WTC11 (cell line): ENCODE results near the gene SNX9.

Source experiments
- ATF1 ChIP-seq: sonication (generic); formaldehyde crosslinking; IDR thresholded peaks from 2 replicates; pipeline ENCODE4 v1.8.1; 2023; ENCODE audit warnings: mild to moderate bottlenecking, moderate library complexity, missing genetic modification reagents
- ATF2 ChIP-seq: sonication (generic); formaldehyde crosslinking; IDR thresholded peaks from 2 replicates; pipeline ENCODE4 v1.8.1; 2022; ENCODE audit warnings: low read depth, missing genetic modification reagents, borderline replicate concordance
- IRF2 ChIP-seq: sonication (generic); formaldehyde crosslinking; IDR thresholded peaks from 2 replicates; pipeline ENCODE4 v1.8.0; 2022; ENCODE audit warnings: low read depth, missing genetic modification reagents, borderline replicate concordance
- MLX ChIP-seq: sonication (generic); formaldehyde crosslinking; IDR thresholded peaks from 2 replicates; pipeline ENCODE4 v1.8.1; 2023; ENCODE audit warnings: mild to moderate bottlenecking, missing genetic modification reagents, moderate library complexity
- NR1H2 ChIP-seq: sonication (generic); formaldehyde crosslinking; IDR thresholded peaks from 2 replicates; pipeline ENCODE4 v1.9.0; 2021; ENCODE audit warnings: mild to moderate bottlenecking, moderate library complexity, missing genetic modification reagents
- SOX15 ChIP-seq: fragments of 250-450 bp; sonication (Bioruptor Pico); IDR thresholded peaks from 2 replicates; pipeline ENCODE4 v1.9.0; 2021; ENCODE audit warnings: mild to moderate bottlenecking
- TEAD1 ChIP-seq: sonication (generic); formaldehyde crosslinking; IDR thresholded peaks from 2 replicates; pipeline ENCODE4 v1.8.0; 2022; ENCODE audit warnings: mild to moderate bottlenecking, missing genetic modification reagents
- USF2 ChIP-seq: sonication (generic); formaldehyde crosslinking; IDR thresholded peaks from 2 replicates; pipeline ENCODE4 v1.8.1; 2023; ENCODE audit warnings: mild to moderate bottlenecking, missing genetic modification reagents, moderate library complexity
- ZNF396 ChIP-seq: fragments of 250-450 bp; sonication (Bioruptor Pico); IDR thresholded peaks from 2 replicates; pipeline ENCODE4 v1.8.0; 2021; ENCODE audit warnings: mild to moderate bottlenecking, moderate library complexity, borderline replicate concordance
- TF ChIP-seq, protein P1 (sequence below): fragments of 200-600 bp; IDR thresholded peaks from 2 replicates; pipeline ENCODE4 v1.8.0; 2022; ENCODE audit warnings: antibody characterized with exemption

DNA sequence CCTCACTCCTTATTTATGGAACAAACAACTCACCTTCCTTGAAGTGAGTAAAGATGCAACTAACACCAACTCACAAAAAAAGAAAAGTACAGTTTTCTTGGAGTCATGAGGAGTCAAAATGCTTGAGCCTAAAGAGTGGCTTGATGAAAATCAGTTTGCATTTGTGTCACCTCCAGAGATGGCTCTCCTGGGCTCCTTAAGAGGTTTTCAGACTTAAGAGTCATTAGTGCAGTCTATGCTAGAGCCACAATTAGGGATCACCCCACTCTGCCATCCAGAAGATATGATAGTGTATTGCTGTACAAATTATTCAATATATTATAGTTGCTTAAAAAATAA is 11.9 kb upstream of the SNX9 start:
- no peak for TF ChIP-seq IRF2 (CRISPR knock-in tag)
- no peak for TF ChIP-seq NR1H2 (CRISPR knock-in tag)
- TF ChIP-seq SOX15 (CRISPR knock-in tag) = no peak
- TF ChIP-seq, protein P1, sequence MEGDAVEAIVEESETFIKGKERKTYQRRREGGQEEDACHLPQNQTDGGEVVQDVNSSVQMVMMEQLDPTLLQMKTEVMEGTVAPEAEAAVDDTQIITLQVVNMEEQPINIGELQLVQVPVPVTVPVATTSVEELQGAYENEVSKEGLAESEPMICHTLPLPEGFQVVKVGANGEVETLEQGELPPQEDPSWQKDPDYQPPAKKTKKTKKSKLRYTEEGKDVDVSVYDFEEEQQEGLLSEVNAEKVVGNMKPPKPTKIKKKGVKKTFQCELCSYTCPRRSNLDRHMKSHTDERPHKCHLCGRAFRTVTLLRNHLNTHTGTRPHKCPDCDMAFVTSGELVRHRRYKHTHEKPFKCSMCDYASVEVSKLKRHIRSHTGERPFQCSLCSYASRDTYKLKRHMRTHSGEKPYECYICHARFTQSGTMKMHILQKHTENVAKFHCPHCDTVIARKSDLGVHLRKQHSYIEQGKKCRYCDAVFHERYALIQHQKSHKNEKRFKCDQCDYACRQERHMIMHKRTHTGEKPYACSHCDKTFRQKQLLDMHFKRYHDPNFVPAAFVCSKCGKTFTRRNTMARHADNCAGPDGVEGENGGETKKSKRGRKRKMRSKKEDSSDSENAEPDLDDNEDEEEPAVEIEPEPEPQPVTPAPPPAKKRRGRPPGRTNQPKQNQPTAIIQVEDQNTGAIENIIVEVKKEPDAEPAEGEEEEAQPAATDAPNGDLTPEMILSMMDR = no peak
- TF ChIP-seq MLX = no peak
- no peak for TF ChIP-seq USF2 (CRISPR knock-in tag)
- TF ChIP-seq ATF1 (CRISPR knock-in tag) = no peak
- no peak for TF ChIP-seq TEAD1 (CRISPR knock-in tag)
- no peak for TF ChIP-seq ATF2
- TF ChIP-seq ZNF396 (CRISPR knock-in tag) = no peak
